Gastroesophageal sphincter (tissue), 3 donors: ENCODE results near the gene WNK2.

Experiments used
- EP300 ChIP-seq: sonication (generic); formaldehyde crosslinking; IDR thresholded peaks from one replicate; pipeline ENCODE4 v1.6.1; 2017; ENCODE audit warnings: antibody characterized with exemption, mild to moderate bottlenecking
- POLR2A ChIP-seq, 2 donors: fragments of 450-650 bp; IDR thresholded peaks; one replicate each; pipeline ENCODE4 v1.6.1; 2017; ENCODE audit warnings: antibody characterized with exemption in 2 of 2, mild to moderate bottlenecking in 2 of 2, moderate library complexity in 1 of 2
- TF ChIP-seq, protein P1 (sequence below), 4 experiments: fragments of 200-600 bp in 2 of 4; fragments of 450-650 bp in 2 of 4; sonication (generic) in 1 of 4; IDR thresholded peaks; one replicate each; pipeline ENCODE4 v1.5.1; 2017 to 2019; ENCODE audit warnings: antibody characterized with exemption in 4 of 4, mild to moderate bottlenecking in 2 of 4, moderate library complexity in 2 of 4

DNA sequence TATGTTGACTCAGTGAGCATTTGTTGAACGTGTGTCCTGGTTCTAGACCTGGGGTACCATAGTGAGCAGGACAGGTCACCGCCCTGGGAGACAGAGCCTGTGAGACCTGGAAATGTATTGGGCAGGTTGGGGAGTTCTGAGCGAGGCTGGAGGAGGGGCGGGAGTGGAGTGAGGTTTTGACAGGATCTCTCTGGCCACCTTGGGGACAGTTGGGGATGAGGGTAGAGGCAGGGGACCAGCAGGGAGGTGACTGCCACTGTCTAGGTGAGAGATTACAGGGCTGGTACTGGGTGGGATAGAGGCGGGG, 7.4 kb downstream of the WNK2 start:
- TF ChIP-seq, protein P1, sequence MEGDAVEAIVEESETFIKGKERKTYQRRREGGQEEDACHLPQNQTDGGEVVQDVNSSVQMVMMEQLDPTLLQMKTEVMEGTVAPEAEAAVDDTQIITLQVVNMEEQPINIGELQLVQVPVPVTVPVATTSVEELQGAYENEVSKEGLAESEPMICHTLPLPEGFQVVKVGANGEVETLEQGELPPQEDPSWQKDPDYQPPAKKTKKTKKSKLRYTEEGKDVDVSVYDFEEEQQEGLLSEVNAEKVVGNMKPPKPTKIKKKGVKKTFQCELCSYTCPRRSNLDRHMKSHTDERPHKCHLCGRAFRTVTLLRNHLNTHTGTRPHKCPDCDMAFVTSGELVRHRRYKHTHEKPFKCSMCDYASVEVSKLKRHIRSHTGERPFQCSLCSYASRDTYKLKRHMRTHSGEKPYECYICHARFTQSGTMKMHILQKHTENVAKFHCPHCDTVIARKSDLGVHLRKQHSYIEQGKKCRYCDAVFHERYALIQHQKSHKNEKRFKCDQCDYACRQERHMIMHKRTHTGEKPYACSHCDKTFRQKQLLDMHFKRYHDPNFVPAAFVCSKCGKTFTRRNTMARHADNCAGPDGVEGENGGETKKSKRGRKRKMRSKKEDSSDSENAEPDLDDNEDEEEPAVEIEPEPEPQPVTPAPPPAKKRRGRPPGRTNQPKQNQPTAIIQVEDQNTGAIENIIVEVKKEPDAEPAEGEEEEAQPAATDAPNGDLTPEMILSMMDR (IDR thresholded peaks at IDR 0.05) = no peak
- TF ChIP-seq POLR2A (IDR thresholded peaks at IDR 0.05) = no peak
- no peak for TF ChIP-seq EP300
